Measurements from ENCODE around the gene SOX10. TPM values are rescaled to one million over a fixed set of nuclear protein-coding genes. Genes with fewer than 3 reads are reported as not detected.
"Not testable (repeated sequence)": the region's sequence is repeated elsewhere in the genome, so short reads cannot be mapped to it uniquely, and the experiment has no call there.

Gene SOX10
- total RNA-seq, 1 experiment from 2014 or later = not detected

- no peak for DNase-seq (ENCODE audit: low spot score)
Observed at GRCh38 chr22:37986371-37986770, 2.0 kb upstream of the SOX10 start.

GRCh38 chr22:37985751-37986281, 1.5 kb upstream of the SOX10 start:
- DNase-seq (ENCODE audit: low spot score) = no peak

GRCh38 chr22:37985050-37985585, 763 bp upstream of the SOX10 start:
- DNase-seq (ENCODE audit: low spot score) = no peak

- DNase-seq (ENCODE audit: low spot score) = no peak
Observed at GRCh38 chr22:37982938-37983859, 1.2 kb downstream of the SOX10 start.

- DNase-seq (ENCODE audit: low spot score) = no peak
Observed at GRCh38 chr22:37982151-37982785, 2.1 kb downstream of the SOX10 start.

GRCh38 chr22:37981282-37982011, 2.9 kb downstream of the SOX10 start:
- DNase-seq (ENCODE audit: low spot score) = no peak

GRCh38 chr22:37979782-37980181, 4.6 kb downstream of the SOX10 start:
- no peak for DNase-seq (ENCODE audit: low spot score)

- DNase-seq (ENCODE audit: low spot score) = no peak
Observed at GRCh38 chr22:37976547-37976946, 7.8 kb downstream of the SOX10 start.

GRCh38 chr22:37976022-37976421, 8.3 kb downstream of the SOX10 start:
- not testable (repeated sequence) for DNase-seq (ENCODE audit: low spot score)

GRCh38 chr22:37975153-37975552, 9.2 kb downstream of the SOX10 start:
- no peak for DNase-seq (ENCODE audit: low spot score)

GRCh38 chr22:37973271-37974170, 10.8 kb downstream of the SOX10 start:
- DNase-seq (ENCODE audit: low spot score) = no peak

- no peak for DNase-seq (ENCODE audit: low spot score)
Observed at GRCh38 chr22:37972527-37972926, 11.8 kb downstream of the SOX10 start.

- no peak for DNase-seq (ENCODE audit: low spot score)
Observed at GRCh38 chr22:37971475-37972434, 12.6 kb downstream of the SOX10 start.

GRCh38 chr22:37970864-37971263, 13.5 kb downstream of the SOX10 start:
- no peak for DNase-seq (ENCODE audit: low spot score)

- no peak for DNase-seq (ENCODE audit: low spot score)
Observed at GRCh38 chr22:37968452-37969251, 15.7 kb downstream of the SOX10 start.

- no peak for DNase-seq (ENCODE audit: low spot score)
Observed at GRCh38 chr22:37967637-37968451, 16.5 kb downstream of the SOX10 start.

GRCh38 chr22:37967147-37967546, 17.2 kb downstream of the SOX10 start:
- no peak for DNase-seq (ENCODE audit: low spot score)

Data from A172 (cell line).